Suprapubic skin (tissue), 4 donors: Measurements from ENCODE around the gene TPRX1.

ENCODE experiments used
- CTCF ChIP-seq, 2 donors: fragments of 200-600 bp in 1 of 2; fragments of 450-650 bp in 1 of 2; sonication (generic) in 1 of 2; IDR thresholded peaks; one replicate each; pipeline ENCODE4 v1.5.1; 2016 to 2019; ENCODE audit warnings: antibody characterized with exemption in 2 of 2, mild to moderate bottlenecking in 1 of 2, moderate library complexity in 1 of 2
- EP300 ChIP-seq: sonication (generic); formaldehyde crosslinking; IDR thresholded peaks from one replicate; pipeline ENCODE4 v1.6.1; 2017; ENCODE audit warnings: antibody characterized with exemption
- POLR2A ChIP-seq, 2 donors: fragments of 450-650 bp; IDR thresholded peaks; one replicate each; pipeline ENCODE4 v1.6.1; 2017; ENCODE audit warnings: antibody characterized with exemption in 2 of 2, mild to moderate bottlenecking in 2 of 2, moderate library complexity in 2 of 2
- POLR2AphosphoS5 ChIP-seq, 3 donors: sonication (generic); formaldehyde crosslinking; IDR thresholded peaks; one replicate each; pipeline ENCODE4 v1.6.1; 2017; ENCODE audit warnings: antibody characterized with exemption in 3 of 3

DNA sequence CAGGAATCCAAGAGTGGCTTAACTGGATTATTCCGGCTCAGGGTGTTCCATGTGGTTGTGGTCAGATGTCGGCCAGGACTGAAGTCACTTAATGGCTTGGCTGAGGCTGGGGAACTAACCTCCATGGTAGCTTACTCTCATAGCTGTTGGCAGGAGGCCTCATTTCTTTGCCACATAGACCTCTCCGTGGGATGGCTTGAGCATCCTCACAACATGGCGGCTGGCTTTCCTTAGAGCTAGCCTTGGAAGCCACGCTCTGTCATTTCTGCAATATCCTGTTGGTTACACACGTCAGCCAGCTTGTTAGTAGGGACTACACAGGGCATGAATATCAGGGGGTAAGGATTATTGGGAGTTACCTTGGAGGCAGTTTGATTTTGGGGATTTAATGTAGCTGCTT is 22.4 kb upstream of the TPRX1 start:
- TF ChIP-seq CTCF (IDR thresholded peaks at IDR 0.05) (no peak), POLR2AphosphoS5 (IDR thresholded peaks at IDR 0.05) (no peak), POLR2A (IDR thresholded peaks at IDR 0.05) (no peak), EP300 (no peak)
